ENCODE results near the gene ELK4.

ELK4 gene, protein sequence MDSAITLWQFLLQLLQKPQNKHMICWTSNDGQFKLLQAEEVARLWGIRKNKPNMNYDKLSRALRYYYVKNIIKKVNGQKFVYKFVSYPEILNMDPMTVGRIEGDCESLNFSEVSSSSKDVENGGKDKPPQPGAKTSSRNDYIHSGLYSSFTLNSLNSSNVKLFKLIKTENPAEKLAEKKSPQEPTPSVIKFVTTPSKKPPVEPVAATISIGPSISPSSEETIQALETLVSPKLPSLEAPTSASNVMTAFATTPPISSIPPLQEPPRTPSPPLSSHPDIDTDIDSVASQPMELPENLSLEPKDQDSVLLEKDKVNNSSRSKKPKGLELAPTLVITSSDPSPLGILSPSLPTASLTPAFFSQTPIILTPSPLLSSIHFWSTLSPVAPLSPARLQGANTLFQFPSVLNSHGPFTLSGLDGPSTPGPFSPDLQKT

DNA sequence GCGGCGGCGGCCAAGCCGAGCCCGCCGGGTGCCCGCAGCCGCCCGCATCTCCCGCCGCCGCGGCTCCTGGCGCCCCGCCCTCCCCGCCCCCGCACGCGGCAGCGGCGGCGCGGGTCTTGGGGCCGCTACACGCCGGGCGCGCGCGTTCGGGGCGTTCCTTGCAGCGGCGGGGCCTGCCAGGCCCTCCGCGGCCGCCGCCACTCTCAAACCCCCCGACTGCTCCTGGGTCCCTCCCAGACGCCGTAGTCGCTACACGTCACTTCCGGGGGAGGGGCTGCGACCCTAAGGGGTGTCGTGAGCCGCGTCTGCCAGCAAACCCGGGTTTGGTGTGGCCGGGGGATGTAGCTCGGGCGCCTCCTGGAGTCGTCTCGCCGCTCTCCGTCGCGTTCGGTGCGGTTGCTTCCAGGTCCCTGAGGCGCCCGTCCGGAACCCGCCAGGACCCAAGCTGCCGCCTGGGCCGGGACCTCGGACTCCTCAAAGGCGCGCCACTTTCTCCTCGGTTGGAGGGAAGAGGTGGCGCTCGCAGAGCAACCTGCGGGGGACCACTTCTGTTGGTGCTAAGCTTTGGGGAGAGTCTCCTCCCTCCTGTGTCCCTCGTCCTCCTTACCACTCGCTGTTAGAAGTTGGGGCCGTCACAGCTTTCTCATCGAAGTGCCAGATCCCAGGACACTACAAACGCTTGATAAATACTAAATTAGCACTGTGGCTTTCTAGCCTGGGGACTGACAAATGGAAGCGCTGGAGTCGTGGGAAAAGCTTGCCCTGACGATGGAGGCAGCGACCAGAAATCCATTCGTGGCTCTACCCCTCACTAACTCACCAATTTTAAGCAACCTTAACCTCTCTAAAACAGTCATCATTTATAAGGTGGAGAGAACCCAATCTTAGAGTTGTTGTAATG lies at the start of gene ELK4:
TSS of gene ELK4 (minus strand) at position 244 of the 901 bp plus-strand sequence. CDS start 8,129 bp downstream, outside the sequence.
- in situ Hi-C loops (cut with HindIII; ENCODE audit: low sequenced_read_pairs), result no loop called here

DNA sequence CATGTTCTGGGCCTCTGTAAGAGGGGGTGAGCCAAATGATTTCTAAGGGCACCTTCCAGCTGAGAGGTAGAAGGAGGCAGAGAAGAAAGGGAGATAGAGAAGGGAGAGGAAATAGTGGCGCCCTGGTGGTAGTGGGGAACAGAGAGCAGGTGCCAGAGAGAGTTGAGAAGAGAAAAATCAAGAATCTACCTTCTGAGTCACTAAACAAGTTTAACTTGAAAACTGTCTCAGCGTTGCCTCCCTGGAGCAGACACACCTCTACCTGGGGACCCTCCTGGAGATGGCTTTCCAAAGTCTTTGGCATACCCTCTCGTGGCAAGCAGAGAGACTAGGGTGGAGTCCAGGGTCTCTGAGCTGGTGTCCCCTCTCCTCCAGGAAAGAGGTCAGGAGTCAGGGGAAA lies 49.6 kb upstream of the ELK4 start:
- in situ Hi-C loops (cut with HindIII; ENCODE audit: low sequenced_read_pairs), result no loop called here

DNA sequence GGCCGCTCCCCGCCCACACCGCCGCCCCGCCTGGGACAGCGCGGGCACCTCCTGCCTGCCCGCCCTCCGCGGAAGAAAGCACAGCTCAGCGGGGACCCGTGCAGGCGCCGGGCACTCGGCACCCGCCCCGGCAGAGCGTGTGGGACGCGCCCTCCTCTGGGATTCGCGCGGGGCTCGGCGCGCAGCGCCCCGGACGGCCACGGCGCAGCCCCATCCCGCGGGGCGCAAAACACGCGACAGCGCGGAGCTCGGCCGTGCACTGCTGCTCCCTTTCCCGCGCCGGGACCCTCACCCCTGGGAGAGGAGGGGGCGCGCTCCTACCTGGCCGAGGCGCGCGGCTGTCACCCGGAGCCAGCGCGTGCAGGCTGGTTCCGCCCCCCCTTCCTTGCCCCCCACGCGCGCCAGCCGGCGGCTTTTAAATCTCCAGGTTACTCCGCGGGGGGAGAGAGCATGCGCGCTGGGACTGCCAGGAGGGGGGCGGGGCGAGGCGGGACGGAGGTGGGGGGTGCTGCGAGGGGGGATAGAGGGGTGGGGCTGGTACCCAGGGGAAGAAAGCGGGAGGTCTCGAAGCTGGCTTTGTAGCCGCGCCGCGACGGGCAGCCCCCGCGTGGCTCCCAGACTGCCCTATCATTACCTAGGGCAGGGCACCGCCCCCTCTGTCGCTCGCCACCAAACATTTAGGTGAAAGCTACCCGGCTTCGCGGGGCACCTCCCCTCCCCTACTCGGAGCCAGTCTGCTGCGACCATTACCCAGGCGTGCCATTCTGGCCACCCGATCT lies 48.5 kb upstream of the ELK4 start, which contains the start of gene SLC45A3:
TSS of gene SLC45A3 (minus strand) at position 437 of the 779 bp plus-strand sequence. CDS start 15,853 bp downstream, outside the sequence.
- in situ Hi-C loops (cut with HindIII; ENCODE audit: low sequenced_read_pairs), result no loop called here

DNA sequence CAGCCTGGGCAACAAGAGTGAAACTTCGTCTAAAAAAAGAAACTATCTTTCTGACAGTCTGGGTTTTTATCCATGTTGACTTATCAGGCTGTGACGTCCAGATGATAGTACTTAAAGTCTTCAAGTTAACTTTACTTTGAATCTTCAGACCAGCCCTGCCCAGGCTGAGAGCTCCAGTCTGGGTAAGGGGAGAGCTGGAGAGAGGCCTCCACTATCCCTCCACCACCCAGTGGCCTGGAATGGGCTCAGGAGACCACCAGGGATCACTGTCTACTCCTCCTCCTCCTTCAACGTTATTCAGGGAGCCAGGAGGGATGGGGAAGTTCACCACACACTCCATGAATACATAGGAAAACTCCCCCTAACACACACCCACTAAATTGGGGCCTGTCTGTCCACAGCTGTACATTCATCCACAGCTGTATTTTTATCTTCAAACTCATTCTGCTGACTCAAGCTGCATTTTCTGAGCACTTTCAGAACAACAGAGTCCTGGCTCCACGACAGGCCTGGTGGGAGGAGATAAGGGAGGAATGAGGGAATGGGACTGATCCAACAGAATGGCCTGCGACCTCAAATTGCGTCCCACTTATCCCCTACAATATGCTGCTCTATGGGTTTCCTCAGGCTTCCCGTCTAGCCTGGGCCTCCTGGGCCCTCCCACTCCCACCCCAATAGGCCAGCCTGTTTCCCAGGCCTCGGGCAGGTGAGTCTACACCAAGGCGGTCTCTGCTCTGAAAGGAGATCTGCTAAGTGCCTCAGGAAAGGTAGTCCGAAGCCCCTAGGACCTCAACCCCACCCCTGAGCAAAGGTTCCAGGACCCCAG lies 46.7 kb upstream of the ELK4 start:
- in situ Hi-C loops (cut with HindIII; ENCODE audit: low sequenced_read_pairs), result no loop called here

DNA sequence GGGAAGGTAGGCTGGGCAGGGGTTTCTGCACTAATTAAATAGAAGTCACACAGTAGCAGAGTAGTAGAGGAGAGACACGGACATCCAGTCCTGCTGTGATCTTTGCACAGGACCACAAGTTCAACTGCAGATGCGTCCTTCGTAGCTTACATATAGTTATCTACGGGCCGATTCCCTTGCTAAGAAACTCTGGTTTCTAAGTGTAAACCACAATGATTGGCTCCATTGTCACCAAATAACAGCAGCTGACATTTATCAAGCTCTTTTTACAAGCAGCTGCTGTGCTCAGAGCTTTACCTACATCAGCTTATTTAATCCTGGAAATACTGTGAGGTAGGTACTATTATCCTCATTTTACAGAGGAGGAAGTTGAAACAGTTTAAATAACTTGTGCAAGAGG lies 45.4 kb upstream of the ELK4 start:
- in situ Hi-C loops (cut with HindIII; ENCODE audit: low sequenced_read_pairs), result no loop called here

DNA sequence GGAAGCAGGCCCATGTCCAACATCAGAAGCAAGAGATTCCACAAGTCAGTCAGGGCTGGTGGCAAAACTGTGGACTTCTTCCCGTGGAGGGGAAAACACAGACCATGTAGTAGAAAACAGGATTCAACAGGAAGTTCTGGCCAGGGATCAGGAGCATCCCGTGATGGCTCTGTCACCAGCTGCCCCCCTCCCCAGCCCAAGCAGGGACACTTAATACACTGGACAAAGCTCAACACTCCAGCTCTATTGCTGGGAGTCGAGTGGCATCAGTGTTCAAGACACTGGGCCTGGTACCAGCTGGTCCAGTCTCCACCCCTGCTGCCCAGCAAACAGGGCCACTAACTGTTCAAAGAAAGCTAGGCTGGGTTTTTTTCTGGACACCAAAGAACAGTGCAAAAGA lies 44.8 kb upstream of the ELK4 start:
- in situ Hi-C loops (cut with HindIII; ENCODE audit: low sequenced_read_pairs), result no loop called here

DNA sequence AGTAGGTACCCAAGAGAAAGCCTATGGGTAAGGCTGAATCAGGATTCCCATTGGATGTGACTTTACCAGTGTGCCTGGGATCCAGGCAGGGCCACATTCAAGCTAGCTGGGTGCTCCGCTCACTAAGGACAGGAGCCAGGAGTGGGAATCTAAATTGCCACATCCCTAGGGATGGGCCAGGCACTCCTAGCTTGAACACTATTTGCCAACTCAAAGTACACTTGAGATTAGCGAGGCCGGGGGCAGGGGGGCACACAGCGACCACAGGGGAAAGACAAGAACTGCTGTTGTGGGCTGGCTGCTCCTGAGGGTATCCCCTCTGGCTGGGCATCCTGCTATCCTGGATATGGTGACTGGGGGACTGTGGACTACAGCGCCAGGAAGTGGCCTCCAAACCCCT lies 44.2 kb upstream of the ELK4 start:
- in situ Hi-C loops (cut with HindIII; ENCODE audit: low sequenced_read_pairs), result no loop called here

DNA sequence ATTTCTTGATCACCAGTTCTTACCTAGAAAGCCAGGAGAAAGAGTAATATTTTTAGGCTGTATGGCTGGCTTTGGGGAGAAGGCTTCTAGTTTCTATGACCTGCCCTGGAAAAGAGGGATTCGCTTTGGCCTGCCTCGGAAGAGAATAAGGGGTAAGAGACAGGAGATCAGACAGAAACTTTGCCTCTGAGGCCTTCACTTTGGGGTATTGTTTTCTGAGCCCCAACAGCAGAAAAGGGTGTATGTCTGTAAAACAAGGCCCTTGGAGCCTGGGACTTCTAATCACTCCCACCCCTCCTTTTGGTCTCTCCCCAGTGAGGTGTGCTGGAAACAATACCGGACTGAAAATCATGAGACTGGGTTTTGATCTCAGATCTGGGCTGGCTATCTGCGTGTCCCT lies 43.4 kb upstream of the ELK4 start:
- in situ Hi-C loops (cut with HindIII; ENCODE audit: low sequenced_read_pairs), result no loop called here

DNA sequence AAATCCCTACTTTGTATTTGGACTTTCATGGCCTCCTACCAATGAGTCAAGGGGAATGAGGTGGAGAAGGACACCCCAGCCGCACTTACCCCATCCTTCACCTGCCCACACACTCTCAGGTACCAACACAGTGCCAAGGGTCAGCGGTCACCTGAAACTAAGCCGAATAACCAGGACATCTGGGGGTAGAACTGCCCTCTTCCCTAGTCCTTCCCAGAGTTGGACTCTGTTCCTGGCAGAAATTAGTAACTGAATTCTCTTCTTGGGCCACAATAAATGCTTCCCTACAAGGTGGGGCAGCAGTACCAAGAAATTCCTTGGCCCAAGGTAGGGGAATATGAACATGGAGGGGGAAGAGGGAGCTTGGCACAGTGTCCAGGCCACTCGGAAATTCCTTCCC lies 41.2 kb upstream of the ELK4 start:
- in situ Hi-C loops (cut with HindIII; ENCODE audit: low sequenced_read_pairs), result no loop called here

DNA sequence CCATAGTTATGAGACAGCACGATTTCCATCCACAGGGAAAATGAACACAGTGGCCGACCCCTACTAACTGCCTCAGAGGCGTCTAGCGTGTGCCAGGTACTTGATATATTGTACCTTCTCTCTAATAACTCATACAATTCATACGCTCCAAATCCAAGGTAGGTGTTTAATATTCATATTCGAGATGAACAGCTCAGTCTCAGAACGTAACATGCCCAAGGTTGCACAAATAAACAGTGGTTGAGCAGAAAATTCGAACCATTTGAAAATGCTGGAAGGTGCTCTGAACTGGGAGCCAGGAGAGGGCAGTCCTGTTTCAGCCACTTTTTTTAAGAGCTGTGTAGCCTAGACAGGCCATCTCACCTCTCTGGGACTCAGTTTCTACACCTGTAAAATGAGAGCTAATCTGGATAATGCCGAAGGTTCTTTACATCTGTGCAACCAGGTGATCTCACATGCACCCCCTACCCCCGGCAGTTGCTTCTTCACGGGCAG lies 40.6 kb upstream of the ELK4 start:
- in situ Hi-C loops (cut with HindIII; ENCODE audit: low sequenced_read_pairs), result no loop called here

DNA sequence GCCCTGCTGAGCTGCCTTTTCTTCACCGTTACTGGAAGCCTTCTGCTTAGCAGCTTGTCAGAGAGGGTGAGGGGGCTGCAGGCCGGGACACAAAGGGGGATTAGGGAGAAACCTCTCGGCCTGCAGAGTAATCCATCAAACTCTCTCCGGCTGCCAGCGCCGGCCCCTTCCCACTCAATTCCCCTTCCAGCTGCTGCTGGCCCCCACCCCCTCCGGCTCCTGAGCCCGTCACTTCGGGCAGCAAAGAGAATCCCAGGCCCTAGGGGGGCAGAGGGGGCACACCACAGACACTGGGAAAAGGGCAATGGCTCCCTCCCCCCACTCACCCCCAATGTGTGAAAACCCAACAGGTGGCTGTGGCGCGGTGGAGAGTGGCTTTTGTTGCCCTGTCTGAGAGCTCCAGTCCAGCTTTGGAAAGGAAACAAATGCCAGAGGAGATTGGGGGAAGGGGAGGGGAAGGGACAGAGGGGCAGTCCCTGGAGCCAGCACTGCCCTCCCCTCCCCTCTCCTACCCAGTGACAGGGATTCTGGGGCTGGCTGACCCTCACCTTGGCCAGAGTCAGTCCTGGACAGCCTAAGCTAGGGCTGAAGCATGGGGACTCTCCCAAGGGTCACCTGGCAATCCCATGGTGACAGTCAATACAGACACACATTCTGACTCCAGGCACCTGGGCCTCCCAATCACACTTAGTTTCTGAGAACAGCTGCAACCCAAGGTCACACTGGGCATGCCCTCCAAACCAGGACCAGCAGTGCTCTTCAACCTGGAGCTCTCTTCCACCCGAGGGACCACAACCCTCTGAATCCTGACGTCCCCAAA lies 39.0 kb upstream of the ELK4 start:
- in situ Hi-C loops (cut with HindIII; ENCODE audit: low sequenced_read_pairs), result no loop called here

DNA sequence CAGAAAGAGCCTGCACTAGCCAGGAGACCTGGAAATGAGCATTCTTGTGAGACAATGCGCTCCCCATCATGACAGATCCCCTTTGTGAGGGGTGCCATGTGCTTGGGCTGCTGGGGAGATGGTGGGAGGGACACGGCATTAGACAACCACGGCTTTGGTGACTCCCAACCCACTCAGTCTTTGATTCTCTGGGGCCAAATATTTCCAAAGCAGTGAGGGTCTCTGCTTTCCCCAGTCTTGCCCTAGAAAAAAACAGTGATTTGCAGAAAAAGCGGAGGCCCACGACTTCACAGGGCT lies 38.3 kb upstream of the ELK4 start:
- in situ Hi-C loops (cut with HindIII; ENCODE audit: low sequenced_read_pairs), result no loop called here

DNA sequence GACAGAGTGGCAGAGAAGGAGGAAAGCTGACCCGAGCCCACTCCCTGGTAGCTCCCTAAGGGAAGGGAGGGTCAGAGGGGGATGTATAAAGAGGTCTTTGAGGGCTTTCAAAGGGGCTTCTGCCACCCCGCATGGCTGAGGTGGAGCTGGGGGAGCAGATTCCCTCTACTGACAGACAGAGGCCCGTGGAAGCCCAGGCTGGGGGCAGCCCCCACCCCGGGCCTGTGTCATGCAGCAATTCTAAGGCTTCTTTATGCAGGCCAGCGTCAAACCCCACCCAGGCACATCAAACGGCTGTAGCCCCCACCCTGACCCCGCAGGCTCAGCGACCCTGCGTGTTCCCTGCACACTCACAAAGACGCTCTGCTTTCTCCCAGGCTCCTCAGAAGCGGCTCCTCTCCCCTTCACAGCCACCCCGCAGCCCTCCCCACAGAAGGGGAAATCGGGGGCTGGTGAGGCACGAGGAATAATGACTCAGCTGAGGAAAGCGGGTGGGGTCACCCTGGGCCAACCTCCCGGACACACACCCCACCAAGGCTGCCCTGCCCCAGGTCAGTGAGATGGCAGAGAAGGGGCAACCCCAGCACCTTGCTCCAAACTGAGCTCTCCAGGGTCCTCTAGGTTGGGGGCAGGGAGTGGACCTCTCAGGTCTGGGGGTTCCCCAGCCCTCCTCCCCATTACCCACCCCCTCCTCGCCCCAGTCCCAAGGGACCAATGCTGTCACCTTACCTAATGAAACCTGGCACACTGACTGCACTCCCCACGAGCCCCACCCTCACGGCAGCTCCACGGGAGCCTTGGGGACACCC lies 37.7 kb upstream of the ELK4 start:
- in situ Hi-C loops (cut with HindIII; ENCODE audit: low sequenced_read_pairs), result no loop called here

DNA sequence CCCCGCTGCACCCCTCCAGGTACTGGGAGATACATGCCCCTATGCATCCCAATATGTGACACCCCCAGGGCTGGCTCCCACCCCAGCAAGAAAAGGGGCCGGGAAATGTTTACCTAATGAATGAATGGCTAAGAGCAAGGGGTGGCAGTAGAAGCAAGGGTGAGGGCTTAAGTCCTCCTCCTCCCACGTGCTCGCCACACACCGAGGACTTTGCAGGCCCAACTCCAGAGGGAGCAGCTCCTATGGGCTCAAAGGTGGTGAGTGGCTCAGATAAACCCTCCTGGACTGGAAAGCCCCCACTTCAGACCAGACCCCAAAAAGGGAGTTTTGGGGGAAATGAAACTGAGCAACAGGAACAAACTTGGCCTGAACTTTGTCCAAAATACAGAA lies 37.1 kb upstream of the ELK4 start:
- in situ Hi-C loops (cut with HindIII; ENCODE audit: low sequenced_read_pairs), result no loop called here

DNA sequence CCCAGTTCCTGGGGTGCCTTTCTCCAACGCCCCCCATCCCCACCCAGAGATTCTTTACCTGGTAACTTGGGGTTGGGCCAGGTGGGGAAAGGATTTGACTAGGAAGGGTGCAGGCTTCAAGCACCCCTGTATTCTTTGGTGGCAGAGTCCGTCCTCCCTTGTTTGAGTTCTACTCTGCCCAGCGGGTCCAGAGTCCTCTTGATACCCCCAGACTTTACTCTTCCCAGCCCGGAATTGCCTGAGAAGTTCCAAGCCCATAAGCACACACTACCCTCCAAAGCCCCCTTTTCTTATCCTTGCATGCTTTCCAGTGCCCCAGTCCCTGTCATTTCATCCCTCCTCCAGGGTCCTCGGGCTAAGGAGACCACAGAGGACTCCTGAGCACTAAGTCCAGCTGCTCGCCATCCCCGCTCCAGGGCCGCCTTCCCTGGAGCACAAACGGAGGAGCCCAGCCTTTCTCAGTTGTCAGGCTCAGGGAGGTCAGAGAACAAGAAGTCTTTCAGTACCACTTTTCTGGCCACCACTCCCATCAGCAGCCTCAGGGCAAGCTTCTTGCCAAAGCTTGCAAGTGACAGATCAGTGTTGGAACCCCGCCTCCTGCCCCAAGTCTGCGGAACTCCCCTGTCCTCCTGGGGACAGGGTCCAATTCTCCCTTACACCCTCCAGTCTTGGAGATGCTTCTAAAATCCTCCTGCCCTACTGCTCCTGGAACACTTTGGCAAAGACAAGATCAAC lies 36.3 kb upstream of the ELK4 start:
- in situ Hi-C loops (cut with HindIII; ENCODE audit: low sequenced_read_pairs), result no loop called here

DNA sequence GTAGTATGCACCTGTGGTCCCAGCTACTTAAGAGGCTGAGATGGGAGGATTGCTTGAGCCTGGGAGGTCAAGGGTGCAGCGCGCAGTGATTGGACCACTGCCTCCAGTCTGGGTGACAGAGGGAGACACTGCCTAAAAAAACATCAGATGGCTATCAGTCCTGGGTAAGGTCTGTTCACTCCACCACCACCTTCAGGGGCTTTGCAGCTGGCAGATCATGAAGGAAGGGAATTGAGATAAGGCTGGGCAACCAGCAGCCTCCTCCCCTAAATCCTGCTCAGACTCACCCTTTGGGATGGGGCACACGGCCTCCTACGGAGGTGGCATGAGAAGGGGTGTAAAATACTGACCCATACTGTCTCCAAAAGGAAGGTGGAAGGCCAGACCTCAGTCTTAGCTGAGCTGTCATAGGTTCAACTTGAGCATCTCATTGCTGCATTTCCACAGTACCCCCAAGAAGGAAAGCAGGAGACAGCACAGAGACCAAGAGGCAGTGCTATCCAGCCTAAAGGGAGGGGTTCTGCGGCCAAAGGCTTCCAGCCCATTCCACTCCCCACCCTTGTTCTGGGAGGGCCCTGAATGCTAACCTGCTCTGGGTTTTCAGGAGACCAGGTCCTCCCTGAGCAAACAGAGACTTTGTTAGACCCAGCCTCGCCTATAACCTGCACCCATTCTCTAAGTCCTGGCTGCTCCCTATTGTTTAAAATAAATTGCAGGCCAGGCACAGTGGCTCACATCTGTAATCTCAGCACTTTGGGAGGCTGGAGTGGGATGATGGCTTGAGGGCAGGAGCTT lies 34.8 kb upstream of the ELK4 start:
- in situ Hi-C loops (cut with HindIII; ENCODE audit: low sequenced_read_pairs), result no loop called here
